H1 (cell line): ENCODE measurements around the gene PCDHAC1. TPM values are rescaled to one million over a fixed set of nuclear protein-coding genes. Genes with fewer than 3 reads are reported as not detected.

ENCODE experiments used
- CTCF ChIA-PET: fragments of 300-600 bp; sonication (Branson Sonifier 250); formaldehyde crosslinking; loops from one replicate; lab custom pipeline; 2021; ENCODE audit not compliant: partially characterized antibody; lab: Charles Lee
- POLR2A ChIA-PET: fragments of 300-600 bp; sonication (Branson Sonifier 250); formaldehyde crosslinking; loops from one replicate; lab custom pipeline; 2021; ENCODE audit warnings: inconsistent platforms; ENCODE audit not compliant: partially characterized antibody; lab: Charles Lee
- DNase-seq, 2 experiments: peaks; one replicate each; pipeline versions ENCODE4 v3.0.0 to v3.0.0-alpha.2; 2010 to 2022; ENCODE audit warnings: low spot score in 2 of 2, low read depth in 1 of 2, mixed read lengths in 1 of 2
- FAIRE-seq: peaks from 2 replicates; lab custom pipeline; 2011; peaks lifted over from hg19 to GRCh38; lab: Jason Lieb, UNC
- H2AFZ ChIP-seq: 2 replicates; pipeline ENCODE4 v1.8.1; 2012; ENCODE audit warnings: low read length, inconsistent platforms
- H2AK5ac ChIP-seq: 2 replicates; pipeline ENCODE4 v1.6.1; 2013; ENCODE audit warnings: low read depth, low read length
- H2BK120ac ChIP-seq: replicated peaks from 2 replicates; pipeline ENCODE3; 2013; ENCODE audit warnings: low read depth, low read length, inconsistent platforms
- H2BK12ac ChIP-seq: 2 replicates; pipeline ENCODE4 v1.6.1; 2013; ENCODE audit warnings: low read depth, low read length
- H2BK15ac ChIP-seq: 2 replicates; pipeline ENCODE4 v1.6.1; 2013; ENCODE audit warnings: low read length
- H2BK20ac ChIP-seq: 2 replicates; pipeline ENCODE4 v1.6.1; 2013; ENCODE audit warnings: low read length
- H2BK5ac ChIP-seq: 2 replicates; pipeline ENCODE4 v1.6.1; 2013; ENCODE audit warnings: low read depth, low read length
- H3K14ac ChIP-seq: 2 replicates; pipeline ENCODE4 v1.6.1; 2013; ENCODE audit warnings: inconsistent platforms; ENCODE audit not compliant: insufficient read length
- H3K18ac ChIP-seq: 2 replicates; pipeline ENCODE4 v1.6.1; 2013; ENCODE audit warnings: low read length; ENCODE audit errors: extremely low read depth
- H3K23ac ChIP-seq: 2 replicates; pipeline ENCODE4 v1.6.1; 2013; ENCODE audit warnings: inconsistent platforms; ENCODE audit not compliant: insufficient read length
- H3K23me2 ChIP-seq: 2 replicates; pipeline ENCODE4 v1.6.1; 2013; ENCODE audit warnings: low read depth, low read length
- H3K27ac ChIP-seq: 2 replicates; pipeline ENCODE4 v1.6.1; 2011; ENCODE audit warnings: low read depth, low read length, inconsistent platforms
- H3K27me3 ChIP-seq, 4 experiments: replicated peaks in 1 of 4; 1 replicate in 1 of 4; 2 replicates in 3 of 4; pipeline versions ENCODE4 v1.6.1 to v1.8.1; 2011 to 2013; ENCODE audit warnings: low read length in 3 of 4, mild to moderate bottlenecking in 3 of 4, inconsistent platforms in 2 of 4, mixed read lengths in 2 of 4, moderate library complexity in 1 of 4; ENCODE audit not compliant: control insufficient read depth in 3 of 4, insufficient read depth in 3 of 4; ENCODE audit errors: extremely low read depth in 1 of 4
- H3K36me3 ChIP-seq, 4 experiments: 2 replicates each; pipeline versions ENCODE4 v1.6.1 to v1.8.1; 2011 to 2013; ENCODE audit warnings: mild to moderate bottlenecking in 4 of 4, low read length in 3 of 4, moderate library complexity in 2 of 4, control low read depth in 1 of 4, inconsistent platforms in 1 of 4; ENCODE audit not compliant: insufficient read depth in 4 of 4, control insufficient read depth in 2 of 4
- H3K4ac ChIP-seq: replicated peaks from 2 replicates; pipeline ENCODE3; 2013; ENCODE audit warnings: low read length, low read depth, mixed read lengths, inconsistent platforms; ENCODE audit not compliant: insufficient read length
- H3K4me1 ChIP-seq, 4 experiments: replicated peaks in 1 of 4; 1 replicate in 1 of 4; 2 replicates in 3 of 4; pipeline versions ENCODE4 v1.6.1 to v1.8.1; 2011 to 2013; ENCODE audit warnings: low read length in 3 of 4, inconsistent platforms in 2 of 4, mixed read lengths in 1 of 4; ENCODE audit not compliant: insufficient read depth in 4 of 4, control insufficient read depth in 3 of 4
- H3K4me2 ChIP-seq, 2 experiments: 2 replicates each; pipeline versions ENCODE4 v1.6.1 to v1.8.1; 2011 to 2013; ENCODE audit warnings: low read depth in 2 of 2, low read length in 2 of 2, control low read depth in 1 of 2, inconsistent platforms in 1 of 2, mild to moderate bottlenecking in 1 of 2; ENCODE audit not compliant: insufficient read depth in 1 of 2
- H3K4me3 ChIP-seq, 4 experiments: fragments of 200-600, 300-600 bp in 1 of 4; sonication (generic), shearing (Covaris generic), sonication (Bioruptor Twin) in 1 of 4; 2 replicates each; pipeline versions ENCODE4 v1.5.1 to v1.8.1; 2011 to 2016; ENCODE audit warnings: low read length in 4 of 4, low read depth in 3 of 4, control low read depth in 2 of 4, inconsistent platforms in 2 of 4, mild to moderate bottlenecking in 2 of 4, mixed read lengths in 1 of 4, moderate library complexity in 1 of 4; ENCODE audit not compliant: insufficient read depth in 2 of 4; ENCODE audit errors: extremely low read depth in 1 of 4
- H3K56ac ChIP-seq: replicated peaks from 2 replicates; pipeline ENCODE3; 2013; ENCODE audit warnings: low read depth, mild to moderate bottlenecking, mixed read lengths, low read length, inconsistent platforms; ENCODE audit not compliant: insufficient read length
- H3K79me1 ChIP-seq: 2 replicates; pipeline ENCODE4 v1.6.1; 2013; ENCODE audit warnings: low read depth, low read length, control low read depth
- H3K79me2 ChIP-seq, 2 experiments: 2 replicates each; pipeline versions ENCODE4 v1.6.1 to v1.8.1; 2012 to 2013; ENCODE audit warnings: low read length in 2 of 2, mild to moderate bottlenecking in 2 of 2, inconsistent platforms in 1 of 2; ENCODE audit not compliant: insufficient read depth in 2 of 2, control insufficient read depth in 1 of 2
- H3K9ac ChIP-seq, 4 experiments: replicated peaks in 1 of 4; 1 replicate in 1 of 4; 2 replicates in 3 of 4; pipeline versions ENCODE4 v1.6.1 to v1.8.1; 2011 to 2013; ENCODE audit warnings: low read depth in 3 of 4, low read length in 3 of 4, control low read depth in 2 of 4, mild to moderate bottlenecking in 2 of 4, moderate library complexity in 2 of 4, inconsistent platforms in 1 of 4; ENCODE audit errors: extremely low read depth in 1 of 4
- H3K9me3 ChIP-seq, 2 experiments: 2 replicates each; pipeline versions ENCODE4 v1.6.1 to v1.8.1; 2012 to 2013; ENCODE audit warnings: mild to moderate bottlenecking in 2 of 2, moderate library complexity in 2 of 2, control low read depth in 1 of 2, inconsistent platforms in 1 of 2, low read depth in 1 of 2, low read length in 1 of 2, mixed read lengths in 1 of 2; ENCODE audit not compliant: insufficient read depth in 2 of 2
- H4K20me1 ChIP-seq, 2 experiments: replicated peaks in 1 of 2; 2 replicates each; pipeline versions ENCODE3 to v1.8.1; 2011 to 2013; ENCODE audit warnings: inconsistent platforms in 2 of 2, low read length in 2 of 2, mild to moderate bottlenecking in 1 of 2; ENCODE audit not compliant: insufficient read depth in 2 of 2, control insufficient read depth in 1 of 2
- H4K5ac ChIP-seq: 2 replicates; pipeline ENCODE4 v1.6.1; 2013; ENCODE audit warnings: low read length, low read depth, mixed read lengths, inconsistent platforms; ENCODE audit not compliant: insufficient read length
- H4K8ac ChIP-seq: 2 replicates; pipeline ENCODE4 v1.8.0; 2013; ENCODE audit warnings: mild to moderate bottlenecking, moderate library complexity, low read length, inconsistent platforms; ENCODE audit not compliant: insufficient read depth; ENCODE audit errors: extremely low read depth
- H4K91ac ChIP-seq: replicated peaks from 2 replicates; pipeline ENCODE3; 2013; ENCODE audit warnings: low read length, mixed read lengths, inconsistent platforms; ENCODE audit not compliant: insufficient read length
- CBX5 ChIP-seq: fragments of 300-800, 300-1000 bp; sonication (generic); IDR thresholded peaks from 2 replicates; pipeline ENCODE4 v1.7.1; 2016; ENCODE audit warnings: antibody characterized with exemption, low read length, low read depth
- CREB1 ChIP-seq: IDR thresholded peaks from 2 replicates; pipeline ENCODE4 v1.6.1; 2012; ENCODE audit warnings: inconsistent platforms
- HDAC6 ChIP-seq: IDR thresholded peaks from one replicate; pipeline ENCODE4 v1.7.1; 2012; ENCODE audit warnings: low read depth, mild to moderate bottlenecking, inconsistent platforms, low read length, moderate library complexity
- MAFK ChIP-seq: IDR thresholded peaks from 2 replicates; pipeline ENCODE4 v1.6.1; 2012; ENCODE audit warnings: low read depth, mild to moderate bottlenecking, improper control_type of control experiment, low read length
- SIRT6 ChIP-seq: IDR thresholded peaks from one replicate; pipeline ENCODE4 v1.7.1; 2012; ENCODE audit warnings: low read length, inconsistent platforms
- SP4 ChIP-seq: IDR thresholded peaks from 2 replicates; pipeline ENCODE4 v1.6.1; 2012; ENCODE audit warnings: low read length, inconsistent platforms
- SRF ChIP-seq: IDR thresholded peaks from 2 replicates; pipeline ENCODE4 v1.6.1; 2011; ENCODE audit warnings: mild to moderate bottlenecking, low read depth, low read length, moderate library complexity
- WGBS, 2 experiments: shearing (Covaris generic) in 1 of 2; methylation state at CpG; one replicate each; pipeline versions ENCODE4 v1.1.6 to v1.1.7; 2013 to 2015; ENCODE audit warnings: low lambda C conversion rate in 2 of 2, mixed read lengths in 2 of 2, inconsistent platforms in 1 of 2, low coverage in 1 of 2, missing lambda C conversion rate in 1 of 2; ENCODE audit not compliant: insufficient replicate concordance in 2 of 2, insufficient coverage in 1 of 2, insufficient read length in 1 of 2; ENCODE audit errors: extremely low coverage in 1 of 2, missing lambda C conversion rate in 1 of 2; 5-methylcytosine and 5-hydroxymethylcytosine counted together
- polyA plus RNA-seq, 7 experiments: library from polyadenylated mRNA; depleted of rRNA in 3 of 7; stranded (reverse) in 5 of 7; unstranded in 2 of 7; fragments of >200 nt in 5 of 7; fragments of 200-250 nt in 2 of 7; gene quantifications; 1 replicate in 5 of 7; 2 replicates in 1 of 7; 4 replicates in 1 of 7; pipeline versions ENCODE4 v1.2.1 to v1.2.3, GENCODE V29; 2011 to 2013; ENCODE audit warnings: missing spikeins in 2 of 7, mixed read lengths in 2 of 7
- total RNA-seq: library from RNA; stranded (reverse); fragmentation: NEBNext Ultra II Directional; extraction: Animal tissue kit (Norgen Biotek cat#: 25700); gene quantifications from 2 replicates; pipeline ENCODE4 v1.2.1, GENCODE V29; 2021
- TF ChIP-seq, protein P1 (sequence below): IDR thresholded peaks from 2 replicates; pipeline ENCODE4 v1.6.1; 2012; ENCODE audit warnings: inconsistent platforms

Gene PCDHAC1
- total and polyA plus RNA-seq, 2 of the 8 experiments (the other 6 are each of a cell fraction or from before 2014, with no cell fraction given): 2.2 to 4.5 TPM

DNA sequence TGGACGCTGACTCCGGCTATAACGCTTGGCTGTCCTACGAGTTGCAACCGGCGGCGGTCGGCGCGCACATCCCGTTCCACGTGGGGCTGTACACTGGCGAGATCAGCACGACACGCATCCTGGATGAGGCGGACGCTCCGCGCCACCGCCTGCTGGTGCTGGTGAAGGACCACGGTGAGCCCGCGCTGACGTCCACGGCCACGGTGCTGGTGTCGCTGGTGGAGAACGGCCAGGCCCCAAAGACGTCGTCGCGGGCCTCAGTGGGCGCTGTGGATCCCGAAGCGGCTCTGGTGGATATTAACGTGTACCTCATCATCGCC is 48.9 kb upstream of the PCDHAC1 start:
- no peaks in the 10 kb centered on the region for H3K27me3 ChIP-seq
- peaks cover 0 to 9% of the 10 kb centered on the region in 2 experiments; a peak in 2 of 4 replicates for H3K79me2 ChIP-seq
- peaks cover 0 to 3% of the 10 kb centered on the region in 2 experiments for H4K20me1 ChIP-seq
- H4K5ac ChIP-seq: no peak overlapping the region
- DNase-seq (no peak), FAIRE-seq (no peak)
- H3K36me3 ChIP-seq: peaks cover 0 to 11% (median 0%) of the 10 kb centered on the region in 4 experiments; a peak in 2 of 8 replicates
- H3K56ac ChIP-seq: no peak overlapping the region
- H3K4ac ChIP-seq: no peak overlapping the region
- 96% methylated on average over 27 of the region's 37 CpGs; no CpG with 5 or more reads in 1 of the 2 experiments for WGBS, 2 experiments
- POLR2A ChIA-PET: interaction anchor here (3.6 kb wide), 1 partner anchor 164 kb away, joined by 32 read pairs; no protein-coding TSS in a partner anchor
- no peak overlapping the region for H3K23ac ChIP-seq
- no peaks in the 10 kb centered on the region for H3K23me2 ChIP-seq
- CTCF ChIA-PET: interaction anchor here (0.9 to 9.3 kb wide), 7 partner anchors 8 to 174 kb away, joined by 4 to 141 read pairs (median 13); partner anchors contain the start of genes PCDHA10, PCDHA11, PCDHA4 and PCDHA8
- no peak overlapping the region for H3K27ac ChIP-seq
- H3K18ac ChIP-seq: no peak overlapping the region
- no peaks in the 10 kb centered on the region; a peak in 2 of 7 replicates for H3K4me1 ChIP-seq
- TF ChIP-seq, protein P1, sequence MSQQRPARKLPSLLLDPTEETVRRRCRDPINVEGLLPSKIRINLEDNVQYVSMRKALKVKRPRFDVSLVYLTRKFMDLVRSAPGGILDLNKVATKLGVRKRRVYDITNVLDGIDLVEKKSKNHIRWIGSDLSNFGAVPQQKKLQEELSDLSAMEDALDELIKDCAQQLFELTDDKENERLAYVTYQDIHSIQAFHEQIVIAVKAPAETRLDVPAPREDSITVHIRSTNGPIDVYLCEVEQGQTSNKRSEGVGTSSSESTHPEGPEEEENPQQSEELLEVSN: no peak
- TF ChIP-seq CBX5 (no peak), CREB1 (no peak), HDAC6 (no peak), SRF (no peak), MAFK (no peak), SP4 (no peak), SIRT6 (no peak)
- TF ChIP-seq, all 59 proteins: peak for 0
- Histone ChIP-seq H2AFZ (no peak overlapping the region), H2BK20ac (no peak overlapping the region), H3K9me3 (no peaks in the 10 kb centered on the region), H4K91ac (no peak overlapping the region), H2AK5ac (no peak overlapping the region), H2BK5ac (no peak overlapping the region), H3K4me2 (no peak overlapping the region), H4K8ac (no peak overlapping the region; the same call in 1 of the 2 replicates), H3K4me3 (no peak overlapping the region), H3K9ac (no peak overlapping the region), H2BK12ac (no peak overlapping the region), H2BK15ac (no peak overlapping the region), H3K79me1 (no peaks in the 10 kb centered on the region), H2BK120ac (no peak overlapping the region), H3K14ac (no peak overlapping the region)
